Fibroblast of lung (primary cell): ENCODE measurements around the gene PLAGL1.

ENCODE experiments used
- EZH2 ChIP-seq: IDR thresholded peaks from 2 replicates; pipeline ENCODE4 v1.5.1; 2012; ENCODE audit warnings: low read length, control low read depth, mild to moderate bottlenecking; ENCODE audit errors: missing control alignments
- TF ChIP-seq, protein P1 (sequence below), 2 donors: IDR thresholded peaks in 1 of 2; conservative IDR thresholded peaks in 1 of 2; 1 replicate in 1 of 2; 2 replicates in 1 of 2; pipeline ENCODE4 v1.5.1; 2011 to 2012; ENCODE audit warnings: low read length in 2 of 2, control low read depth in 1 of 2, inconsistent platforms in 1 of 2, low read depth in 1 of 2, mild to moderate bottlenecking in 1 of 2

DNA sequence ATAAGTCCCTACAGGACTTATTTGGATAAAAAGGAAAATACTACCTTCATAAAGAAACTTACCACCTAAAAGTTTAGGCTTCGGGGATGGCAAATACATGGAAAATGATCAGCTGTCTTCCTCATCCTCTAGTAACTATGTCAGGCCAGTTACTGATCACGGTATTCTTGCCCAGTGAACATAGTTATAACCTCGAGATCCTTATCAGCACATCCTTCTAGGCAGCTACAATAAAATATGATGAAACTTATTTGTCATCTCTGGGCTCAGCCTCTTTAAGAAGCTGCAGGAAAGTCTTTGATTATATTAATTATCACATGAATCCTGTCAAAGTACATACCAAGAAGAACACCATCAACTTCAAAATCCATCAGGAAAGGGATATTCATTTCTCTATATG is 45.5 kb upstream of the PLAGL1 start:
- TF ChIP-seq, protein P1, sequence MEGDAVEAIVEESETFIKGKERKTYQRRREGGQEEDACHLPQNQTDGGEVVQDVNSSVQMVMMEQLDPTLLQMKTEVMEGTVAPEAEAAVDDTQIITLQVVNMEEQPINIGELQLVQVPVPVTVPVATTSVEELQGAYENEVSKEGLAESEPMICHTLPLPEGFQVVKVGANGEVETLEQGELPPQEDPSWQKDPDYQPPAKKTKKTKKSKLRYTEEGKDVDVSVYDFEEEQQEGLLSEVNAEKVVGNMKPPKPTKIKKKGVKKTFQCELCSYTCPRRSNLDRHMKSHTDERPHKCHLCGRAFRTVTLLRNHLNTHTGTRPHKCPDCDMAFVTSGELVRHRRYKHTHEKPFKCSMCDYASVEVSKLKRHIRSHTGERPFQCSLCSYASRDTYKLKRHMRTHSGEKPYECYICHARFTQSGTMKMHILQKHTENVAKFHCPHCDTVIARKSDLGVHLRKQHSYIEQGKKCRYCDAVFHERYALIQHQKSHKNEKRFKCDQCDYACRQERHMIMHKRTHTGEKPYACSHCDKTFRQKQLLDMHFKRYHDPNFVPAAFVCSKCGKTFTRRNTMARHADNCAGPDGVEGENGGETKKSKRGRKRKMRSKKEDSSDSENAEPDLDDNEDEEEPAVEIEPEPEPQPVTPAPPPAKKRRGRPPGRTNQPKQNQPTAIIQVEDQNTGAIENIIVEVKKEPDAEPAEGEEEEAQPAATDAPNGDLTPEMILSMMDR (conservative IDR thresholded peaks at IDR 0.05 in 1 of 2, IDR thresholded peaks at IDR 0.05 in 1 of 2; ENCODE audit: low read depth in 1 of 2, low read length in 2 of 2), result no peak
- no peak for TF ChIP-seq EZH2
